GM23338 (cell line): Measurements from ENCODE around the gene LCTL. TPM values are rescaled to one million over a fixed set of nuclear protein-coding genes. Genes with fewer than 3 reads are reported as not detected.

Experiments
- CREB1 ChIP-seq: fragments of 250-450 bp; sonication (Bioruptor Pico); IDR thresholded peaks from 2 replicates; pipeline ENCODE4 v1.5.0; 2020; ENCODE audit warnings: low read depth, mild to moderate bottlenecking, moderate library complexity
- EZH2phosphoT487 ChIP-seq: fragments of 200-600 bp; sonication (generic); IDR thresholded peaks from one replicate; pipeline ENCODE4 v1.8.1; 2018; ENCODE audit warnings: antibody characterized with exemption; ENCODE audit not compliant: unreplicated experiment
- REST ChIP-seq: IDR thresholded peaks from one replicate; pipeline ENCODE4 v1.6.1; 2018; ENCODE audit warnings: antibody characterized with exemption; ENCODE audit not compliant: unreplicated experiment
- STAT1 ChIP-seq: IDR thresholded peaks from one replicate; pipeline ENCODE4 v1.6.1; 2016; ENCODE audit warnings: antibody characterized with exemption; ENCODE audit not compliant: unreplicated experiment
- ZNF114 ChIP-seq: fragments of 250-450 bp; sonication (Bioruptor Pico); IDR thresholded peaks from 2 replicates; pipeline ENCODE4 v1.5.0; 2020; ENCODE audit warnings: mild to moderate bottlenecking, moderate library complexity
- polyA plus RNA-seq: library from polyadenylated mRNA; unstranded; fragments of >200 nt; fragmentation: Nextera tagmentation; extraction: Ambion mirVana; gene quantifications from 2 replicates; pipeline ENCODE4 v1.2.1, GENCODE V29; 2016
- total RNA-seq: library from RNA; depleted of rRNA; stranded (reverse); fragments of >200 nt; shearing (Covaris generic); gene quantifications from 2 replicates; pipeline ENCODE4 v1.2.3, GENCODE V29; 2014
- TF ChIP-seq, protein P1 (sequence below): fragments of 250-450 bp; sonication (Bioruptor Pico); IDR thresholded peaks from 2 replicates; pipeline ENCODE4 v1.5.0; 2020; ENCODE audit warnings: mild to moderate bottlenecking, moderate library complexity
- TF ChIP-seq, protein P2 (sequence below): IDR thresholded peaks from 2 replicates; pipeline ENCODE4 v1.6.1; 2016; ENCODE audit warnings: antibody characterized with exemption

The LCTL gene
- total and polyA plus RNA-seq, 2 experiments from 2014 or later: 2.3 to 5.6 TPM

DNA sequence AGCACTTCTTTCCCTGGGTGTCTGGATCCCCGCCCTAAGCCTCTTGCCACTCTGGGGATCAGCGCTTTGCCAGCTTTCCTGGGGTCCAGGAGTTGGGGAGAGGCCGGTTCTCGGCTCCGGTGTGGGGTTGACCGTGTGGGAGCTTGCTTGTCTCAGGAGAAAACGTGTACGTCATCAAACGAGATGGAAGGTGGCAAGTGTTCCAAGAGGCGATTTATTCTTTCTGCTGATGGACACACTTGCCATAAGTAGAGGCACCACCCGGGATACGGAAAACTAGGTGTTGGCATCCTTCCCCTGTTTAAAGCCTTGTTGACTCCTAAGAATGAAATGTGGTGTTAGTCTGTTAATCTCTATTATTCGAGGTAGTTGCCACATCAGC, 60.4 kb downstream of the LCTL start (continued):
- TF ChIP-seq, protein P1, sequence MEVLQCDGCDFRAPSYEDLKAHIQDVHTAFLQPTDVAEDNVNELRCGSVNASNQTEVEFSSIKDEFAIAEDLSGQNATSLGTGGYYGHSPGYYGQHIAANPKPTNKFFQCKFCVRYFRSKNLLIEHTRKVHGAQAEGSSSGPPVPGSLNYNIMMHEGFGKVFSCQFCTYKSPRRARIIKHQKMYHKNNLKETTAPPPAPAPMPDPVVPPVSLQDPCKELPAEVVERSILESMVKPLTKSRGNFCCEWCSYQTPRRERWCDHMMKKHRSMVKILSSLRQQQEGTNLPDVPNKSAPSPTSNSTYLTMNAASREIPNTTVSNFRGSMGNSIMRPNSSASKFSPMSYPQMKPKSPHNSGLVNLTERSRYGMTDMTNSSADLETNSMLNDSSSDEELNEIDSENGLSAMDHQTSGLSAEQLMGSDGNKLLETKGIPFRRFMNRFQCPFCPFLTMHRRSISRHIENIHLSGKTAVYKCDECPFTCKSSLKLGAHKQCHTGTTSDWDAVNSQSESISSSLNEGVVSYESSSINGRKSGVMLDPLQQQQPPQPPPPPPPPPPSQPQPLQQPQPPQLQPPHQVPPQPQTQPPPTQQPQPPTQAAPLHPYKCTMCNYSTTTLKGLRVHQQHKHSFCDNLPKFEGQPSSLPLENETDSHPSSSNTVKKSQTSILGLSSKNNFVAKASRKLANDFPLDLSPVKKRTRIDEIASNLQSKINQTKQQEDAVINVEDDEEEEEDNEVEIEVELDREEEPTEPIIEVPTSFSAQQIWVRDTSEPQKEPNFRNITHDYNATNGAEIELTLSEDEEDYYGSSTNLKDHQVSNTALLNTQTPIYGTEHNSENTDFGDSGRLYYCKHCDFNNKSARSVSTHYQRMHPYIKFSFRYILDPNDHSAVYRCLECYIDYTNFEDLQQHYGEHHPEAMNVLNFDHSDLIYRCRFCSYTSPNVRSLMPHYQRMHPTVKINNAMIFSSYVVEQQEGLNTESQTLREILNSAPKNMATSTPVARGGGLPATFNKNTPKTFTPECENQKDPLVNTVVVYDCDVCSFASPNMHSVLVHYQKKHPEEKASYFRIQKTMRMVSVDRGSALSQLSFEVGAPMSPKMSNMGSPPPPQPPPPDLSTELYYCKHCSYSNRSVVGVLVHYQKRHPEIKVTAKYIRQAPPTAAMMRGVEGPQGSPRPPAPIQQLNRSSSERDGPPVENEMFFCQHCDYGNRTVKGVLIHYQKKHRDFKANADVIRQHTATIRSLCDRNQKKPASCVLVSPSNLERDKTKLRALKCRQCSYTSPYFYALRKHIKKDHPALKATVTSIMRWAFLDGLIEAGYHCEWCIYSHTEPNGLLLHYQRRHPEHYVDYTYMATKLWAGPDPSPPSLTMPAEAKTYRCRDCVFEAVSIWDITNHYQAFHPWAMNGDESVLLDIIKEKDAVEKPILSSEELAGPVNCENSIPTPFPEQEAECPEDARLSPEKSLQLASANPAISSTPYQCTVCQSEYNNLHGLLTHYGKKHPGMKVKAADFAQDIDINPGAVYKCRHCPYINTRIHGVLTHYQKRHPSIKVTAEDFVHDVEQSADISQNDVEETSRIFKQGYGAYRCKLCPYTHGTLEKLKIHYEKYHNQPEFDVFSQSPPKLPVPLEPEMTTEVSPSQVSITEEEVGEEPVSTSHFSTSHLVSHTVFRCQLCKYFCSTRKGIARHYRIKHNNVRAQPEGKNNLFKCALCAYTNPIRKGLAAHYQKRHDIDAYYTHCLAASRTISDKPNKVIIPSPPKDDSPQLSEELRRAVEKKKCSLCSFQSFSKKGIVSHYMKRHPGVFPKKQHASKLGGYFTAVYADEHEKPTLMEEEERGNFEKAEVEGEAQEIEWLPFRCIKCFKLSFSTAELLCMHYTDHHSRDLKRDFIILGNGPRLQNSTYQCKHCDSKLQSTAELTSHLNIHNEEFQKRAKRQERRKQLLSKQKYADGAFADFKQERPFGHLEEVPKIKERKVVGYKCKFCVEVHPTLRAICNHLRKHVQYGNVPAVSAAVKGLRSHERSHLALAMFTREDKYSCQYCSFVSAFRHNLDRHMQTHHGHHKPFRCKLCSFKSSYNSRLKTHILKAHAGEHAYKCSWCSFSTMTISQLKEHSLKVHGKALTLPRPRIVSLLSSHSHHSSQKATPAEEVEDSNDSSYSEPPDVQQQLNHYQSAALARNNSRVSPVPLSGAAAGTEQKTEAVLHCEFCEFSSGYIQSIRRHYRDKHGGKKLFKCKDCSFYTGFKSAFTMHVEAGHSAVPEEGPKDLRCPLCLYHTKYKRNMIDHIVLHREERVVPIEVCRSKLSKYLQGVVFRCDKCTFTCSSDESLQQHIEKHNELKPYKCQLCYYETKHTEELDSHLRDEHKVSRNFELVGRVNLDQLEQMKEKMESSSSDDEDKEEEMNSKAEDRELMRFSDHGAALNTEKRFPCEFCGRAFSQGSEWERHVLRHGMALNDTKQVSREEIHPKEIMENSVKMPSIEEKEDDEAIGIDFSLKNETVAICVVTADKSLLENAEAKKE (CRISPR knock-in tag): no peak
- TF ChIP-seq ZNF114 (no peak), EZH2phosphoT487 (no peak), REST (no peak), CREB1 (no peak), STAT1 (no peak)
- TF ChIP-seq, protein P2, sequence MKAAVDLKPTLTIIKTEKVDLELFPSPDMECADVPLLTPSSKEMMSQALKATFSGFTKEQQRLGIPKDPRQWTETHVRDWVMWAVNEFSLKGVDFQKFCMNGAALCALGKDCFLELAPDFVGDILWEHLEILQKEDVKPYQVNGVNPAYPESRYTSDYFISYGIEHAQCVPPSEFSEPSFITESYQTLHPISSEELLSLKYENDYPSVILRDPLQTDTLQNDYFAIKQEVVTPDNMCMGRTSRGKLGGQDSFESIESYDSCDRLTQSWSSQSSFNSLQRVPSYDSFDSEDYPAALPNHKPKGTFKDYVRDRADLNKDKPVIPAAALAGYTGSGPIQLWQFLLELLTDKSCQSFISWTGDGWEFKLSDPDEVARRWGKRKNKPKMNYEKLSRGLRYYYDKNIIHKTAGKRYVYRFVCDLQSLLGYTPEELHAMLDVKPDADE: no peak
